Activated CD8-positive, alpha-beta memory T cell treated with anti-CD3 and anti-CD28 coated beads for 1 hour (primary cell): ENCODE data around the gene DNAH6.

ENCODE experiments used
- DNase-seq, 2 donors: peaks; one replicate each; pipeline ENCODE4 v3.0.0-alpha.2; 2020; ENCODE audit warnings: low read depth in 1 of 2; ENCODE audit errors: extremely low read depth in 1 of 2

The DNAH6 gene

DNA sequence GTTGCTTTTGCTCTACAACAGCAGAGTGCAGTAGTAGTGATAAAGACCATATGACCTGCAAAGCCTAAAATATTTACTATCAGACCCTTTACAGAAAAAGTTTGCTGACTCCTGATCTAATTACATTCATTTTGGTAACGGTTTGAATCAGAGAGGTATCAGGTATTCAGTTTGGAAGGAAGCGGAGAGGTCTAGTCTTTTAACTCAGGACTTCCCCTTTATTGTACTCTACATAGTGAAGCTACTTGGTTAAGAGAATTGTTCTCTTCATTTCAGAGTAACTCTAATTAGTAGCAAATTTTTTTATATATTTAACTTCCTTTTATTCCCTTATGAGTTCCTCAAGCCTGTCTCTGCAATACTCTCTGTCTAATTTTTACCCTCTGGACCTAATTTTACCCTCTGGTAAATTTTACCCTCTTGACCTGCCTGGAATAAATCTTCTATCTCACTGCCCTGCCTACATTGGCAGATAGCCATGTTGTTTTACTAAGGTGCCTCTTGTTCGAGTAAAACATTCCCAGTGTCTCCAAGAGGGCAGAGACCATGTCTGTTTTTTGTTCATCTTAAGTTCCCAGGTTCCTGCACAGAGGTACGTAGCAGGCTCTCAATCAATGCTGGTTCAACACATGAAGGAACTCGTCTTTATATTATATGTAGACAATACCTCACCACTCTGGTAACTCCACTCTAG is 170.6 kb downstream of the DNAH6 start:
- no peak for DNase-seq

DNA sequence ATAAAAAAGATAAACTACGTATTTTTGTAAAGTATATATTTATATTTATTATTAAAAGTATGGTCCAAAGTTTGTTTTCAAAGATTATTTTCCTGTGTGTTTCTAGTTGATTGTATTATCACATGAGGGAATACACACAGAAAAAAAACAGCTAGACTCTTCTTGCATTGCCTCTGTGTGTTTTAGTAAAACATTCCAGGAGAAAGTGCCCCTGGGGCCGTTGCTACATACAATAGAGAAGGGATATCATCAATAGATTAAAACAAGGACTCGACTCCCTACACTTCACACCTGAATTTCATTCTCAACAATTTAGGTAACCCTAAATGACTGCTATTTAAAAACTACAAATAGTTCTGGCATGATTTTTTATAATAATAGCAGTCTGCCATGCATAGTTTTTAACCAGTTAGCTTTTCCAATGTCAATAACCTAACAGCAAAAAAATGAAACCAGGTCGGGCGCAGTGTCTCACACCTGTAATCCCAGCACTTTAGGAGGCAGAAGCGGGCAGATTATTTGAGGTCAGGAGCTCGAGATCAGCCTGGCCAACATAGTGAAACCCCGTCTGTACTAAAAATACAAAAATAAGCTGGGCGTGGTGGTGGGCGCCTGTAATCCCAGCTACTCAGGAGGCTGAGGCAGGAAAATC is 171.3 kb downstream of the DNAH6 start:
- no peak for DNase-seq

DNA sequence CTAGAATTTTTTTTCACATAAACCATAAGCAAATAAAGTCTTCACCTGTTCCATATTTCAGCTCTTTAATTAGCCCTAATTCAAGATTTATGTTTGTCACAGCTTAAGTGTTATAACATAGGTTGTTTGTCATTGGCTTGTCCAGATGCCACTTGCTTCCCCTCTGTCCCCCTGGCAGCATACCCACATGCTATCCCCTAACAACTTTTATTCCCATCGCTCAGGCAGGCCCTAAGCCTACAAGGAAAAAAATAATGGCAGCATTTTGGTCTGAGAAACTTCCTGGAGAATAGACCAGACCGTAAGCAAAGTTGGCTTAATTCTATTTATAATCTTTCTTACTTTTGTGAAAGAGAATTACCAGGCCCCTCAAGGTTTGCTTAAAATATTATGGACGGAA is 173.9 kb downstream of the DNAH6 start:
- no peak for DNase-seq

DNA sequence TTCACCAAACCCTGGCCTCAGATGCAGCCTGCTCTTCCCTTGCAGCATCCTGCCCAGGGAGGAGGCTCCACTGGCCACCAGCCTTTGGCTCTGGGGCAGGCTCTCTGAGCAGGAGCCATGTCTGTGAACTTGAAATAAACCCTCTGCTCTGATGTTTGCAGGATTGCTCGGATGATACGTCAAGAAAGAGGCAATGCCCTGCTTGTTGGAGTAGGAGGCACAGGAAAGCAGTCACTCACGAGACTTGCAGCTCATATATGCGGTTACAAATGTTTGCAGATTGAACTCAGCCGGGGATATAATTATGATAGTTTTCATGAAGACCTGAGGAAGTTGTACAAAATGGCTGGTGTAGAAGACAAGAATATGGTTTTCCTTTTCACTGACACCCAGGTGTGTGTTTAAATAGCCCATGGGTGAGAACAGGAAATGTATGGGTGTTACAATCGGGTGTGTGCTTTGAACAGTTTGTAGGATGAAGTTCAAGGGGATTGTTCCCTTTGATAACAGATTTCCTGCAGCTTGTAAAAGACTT is 177.9 kb downstream of the DNAH6 start:
- DNase-seq: no peak

DNA sequence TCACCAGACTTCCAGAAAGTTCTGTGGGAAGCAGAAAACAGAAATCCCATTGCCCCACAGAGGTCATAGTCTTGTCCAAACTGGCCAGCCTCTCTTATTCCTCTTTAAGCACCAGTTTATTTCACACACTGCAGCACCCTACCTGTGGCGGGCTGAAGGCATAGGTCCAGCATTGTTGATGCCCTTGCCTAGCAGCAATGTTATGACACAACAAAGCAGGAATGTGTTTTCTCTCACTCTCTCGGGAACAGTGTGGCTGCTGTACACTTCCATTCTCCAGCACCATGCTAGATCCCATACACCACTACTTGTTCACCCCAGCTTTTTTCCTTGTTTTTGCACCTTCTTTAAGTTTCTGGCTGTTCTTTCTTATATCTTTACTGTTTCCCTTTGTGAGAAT is 181.6 kb downstream of the DNAH6 start:
- DNase-seq: no peak

DNA sequence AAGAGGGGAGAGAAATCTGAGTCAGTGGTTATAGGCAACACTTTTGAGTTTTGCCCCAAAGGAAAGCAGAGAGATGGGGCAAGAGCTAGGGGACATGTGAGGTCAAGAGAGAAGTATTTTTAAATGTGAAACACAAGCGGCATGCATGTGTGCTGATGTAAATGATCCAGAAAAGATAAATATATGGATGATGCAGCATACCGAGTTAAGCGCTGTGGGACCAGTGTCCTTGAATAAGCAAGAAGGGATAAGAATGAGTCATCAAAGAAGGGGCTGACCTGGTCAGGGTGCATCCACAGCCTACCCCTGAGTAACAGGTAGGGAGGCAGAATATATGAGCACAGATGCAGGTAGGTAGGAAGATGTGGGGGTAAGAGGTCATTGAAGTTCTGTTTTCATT is 183.7 kb downstream of the DNAH6 start:
- DNase-seq: no peak

DNA sequence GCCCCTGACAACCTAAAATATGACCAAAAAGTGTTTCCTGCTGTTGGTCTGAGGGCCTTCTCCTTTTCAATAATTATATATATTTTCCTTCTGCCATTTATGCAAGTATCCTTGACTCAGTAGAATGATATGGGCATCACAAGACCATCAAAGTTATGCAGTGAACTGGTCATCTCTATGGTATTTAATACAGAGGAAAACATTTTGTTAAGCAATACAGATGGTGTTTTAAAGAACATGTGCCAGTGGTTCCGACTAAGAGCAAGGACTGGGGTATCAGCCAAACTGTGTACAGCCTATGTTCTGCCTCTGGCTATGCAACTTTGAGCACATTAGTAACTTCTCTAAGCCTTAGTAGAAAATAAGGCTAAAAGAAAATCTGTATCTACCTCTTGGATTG is 185.6 kb downstream of the DNAH6 start:
- no peak for DNase-seq

DNA sequence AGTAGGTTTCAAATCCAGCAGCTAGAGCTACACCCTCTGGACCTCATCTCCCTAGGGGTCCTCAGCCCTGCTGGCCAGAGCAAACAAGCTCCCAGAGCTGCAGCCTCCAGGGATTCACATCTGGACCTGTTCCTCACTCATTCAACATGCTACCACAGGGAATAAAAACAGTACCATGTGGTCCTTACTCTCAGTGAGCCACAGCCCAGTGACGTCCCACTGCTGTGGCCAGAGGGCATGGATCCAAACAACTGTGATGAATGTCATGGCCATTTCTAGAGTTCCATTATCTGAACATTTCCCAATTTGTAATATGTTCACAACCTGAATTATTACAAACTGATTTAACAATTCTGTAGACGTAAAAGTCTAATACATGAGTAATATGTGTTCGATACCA is 186.6 kb downstream of the DNAH6 start:
- no peak for DNase-seq

DNA sequence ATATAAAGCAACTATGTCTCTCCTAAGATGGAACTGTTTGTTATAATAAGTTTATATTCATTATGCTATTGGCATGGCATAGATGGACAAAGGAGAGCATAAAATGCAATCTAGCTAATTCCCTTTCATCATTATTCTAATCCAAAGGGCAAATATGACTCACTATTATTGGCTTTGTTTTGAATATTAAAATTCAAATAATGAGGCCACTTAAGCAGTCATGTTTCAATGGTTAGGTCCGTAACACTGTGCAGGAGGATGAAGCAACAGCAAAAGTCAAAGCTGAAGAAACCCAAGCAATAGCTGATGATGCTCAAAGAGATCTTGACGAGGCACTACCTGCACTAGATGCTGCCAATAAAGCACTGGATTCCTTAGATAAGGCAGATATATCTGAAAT is 187.5 kb downstream of the DNAH6 start:
- DNase-seq: no peak

DNA sequence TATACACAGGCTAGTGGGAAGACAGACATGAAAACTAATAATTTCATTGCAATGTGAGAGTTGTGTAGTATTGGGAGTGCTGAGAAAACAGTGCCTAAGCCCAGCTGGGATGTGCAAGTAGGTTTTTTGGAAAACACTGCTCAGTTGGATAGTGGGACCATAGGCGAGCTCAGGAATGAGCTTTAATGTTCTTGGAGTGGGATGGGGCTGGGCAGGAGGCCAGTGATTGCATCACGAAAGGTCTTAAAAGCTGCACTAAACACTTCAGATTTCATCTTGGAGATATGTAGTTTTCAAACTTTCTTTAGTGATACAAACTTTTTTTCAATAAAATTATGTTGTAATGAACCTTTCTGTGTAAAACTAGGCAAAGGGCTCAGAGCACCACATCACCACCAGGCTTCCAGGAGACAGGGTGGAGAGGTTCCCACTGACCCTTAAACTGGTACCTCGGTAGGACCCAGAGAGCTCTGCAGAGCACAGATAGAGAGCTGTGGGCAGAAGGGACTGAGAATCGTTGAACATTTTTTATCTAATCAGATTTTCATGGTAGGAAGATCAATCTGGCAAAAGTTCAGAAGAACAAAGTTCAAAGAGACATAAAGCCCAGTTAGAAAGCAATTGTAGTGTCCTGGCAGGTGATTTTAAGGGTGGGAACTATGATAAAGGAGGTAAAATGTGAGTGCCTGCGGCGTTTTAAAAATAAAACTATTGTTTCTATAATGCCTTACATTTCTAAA is 188.4 kb downstream of the DNAH6 start:
- no peak for DNase-seq

DNA sequence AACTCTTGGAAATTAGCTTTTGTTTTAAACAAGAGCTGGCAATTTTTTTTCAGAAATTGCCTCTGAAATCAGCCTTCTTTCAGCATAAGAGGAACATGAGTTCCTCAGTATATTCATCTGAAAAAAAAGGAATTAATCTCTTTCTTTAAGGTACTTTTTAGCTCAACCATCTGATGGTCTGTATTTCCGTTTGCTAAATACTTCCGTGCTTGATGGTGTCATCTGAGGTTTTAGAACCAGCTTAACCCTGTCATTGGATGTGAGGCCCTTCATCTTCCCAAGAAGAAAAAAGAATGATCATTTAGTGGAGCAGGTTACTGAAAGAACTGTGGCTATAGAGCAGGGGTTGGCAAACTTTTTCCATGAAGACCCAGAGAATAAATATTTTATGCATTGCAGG is 189.6 kb downstream of the DNAH6 start:
- DNase-seq: no peak

DNA sequence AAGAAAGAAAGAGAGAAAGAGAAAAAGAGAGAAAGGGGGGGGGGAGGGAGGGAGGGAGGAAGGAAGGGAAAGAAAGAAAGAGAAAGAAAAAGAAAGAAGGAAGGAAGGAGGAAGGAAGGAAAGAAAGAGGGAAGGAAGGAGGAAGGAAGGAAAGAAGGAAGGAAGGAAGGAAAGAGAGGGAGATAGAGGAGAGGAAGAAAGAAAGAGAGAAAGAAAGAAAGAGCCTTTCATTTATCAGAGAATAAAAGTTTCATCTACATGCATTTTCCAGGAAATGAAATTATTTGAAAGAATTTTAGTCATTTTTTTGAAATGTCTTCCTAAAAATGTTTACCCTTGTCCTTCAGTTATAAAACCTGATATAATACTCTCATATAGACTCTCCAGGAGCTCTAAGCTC is 192.1 kb downstream of the DNAH6 start:
- DNase-seq: no peak

DNA sequence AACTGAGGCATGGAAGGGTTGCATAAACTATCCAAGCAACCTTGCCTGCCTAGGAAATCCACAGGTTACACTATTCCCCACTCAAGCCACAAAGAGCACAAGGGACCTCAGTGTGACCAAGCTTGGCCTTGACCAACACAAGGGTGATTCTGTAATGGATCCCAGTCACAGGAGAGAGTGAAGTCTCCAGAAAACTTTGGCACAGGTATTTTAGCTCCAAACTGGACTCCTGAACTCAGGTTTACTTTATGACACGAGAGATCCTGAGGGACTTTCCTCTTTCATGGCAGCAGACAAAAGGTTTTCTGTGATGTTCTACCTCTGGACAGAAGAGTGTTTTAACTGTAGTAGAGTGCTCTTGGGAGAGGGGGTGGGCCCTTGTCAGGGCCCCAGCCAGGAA is 195.4 kb downstream of the DNAH6 start:
- no peak for DNase-seq

DNA sequence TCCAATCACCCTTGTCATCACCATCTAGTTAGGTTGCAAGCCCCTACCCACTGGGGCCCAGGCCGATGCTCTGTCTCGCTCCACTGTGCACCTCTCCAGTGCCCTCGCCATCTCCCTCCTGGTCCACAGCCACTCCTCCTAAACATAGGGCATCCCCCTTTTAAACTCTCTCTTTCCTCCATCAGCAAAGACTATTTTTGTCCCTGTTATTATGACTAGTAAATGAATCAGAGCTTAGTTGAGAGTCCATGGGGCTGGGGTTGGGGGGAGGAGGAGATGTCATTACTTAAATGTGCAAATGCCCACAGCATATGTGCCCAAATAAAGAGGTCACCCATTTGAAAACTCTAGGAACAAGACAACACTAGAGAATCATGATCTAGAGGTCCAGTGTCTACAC is 197.1 kb downstream of the DNAH6 start:
- no peak for DNase-seq

DNA sequence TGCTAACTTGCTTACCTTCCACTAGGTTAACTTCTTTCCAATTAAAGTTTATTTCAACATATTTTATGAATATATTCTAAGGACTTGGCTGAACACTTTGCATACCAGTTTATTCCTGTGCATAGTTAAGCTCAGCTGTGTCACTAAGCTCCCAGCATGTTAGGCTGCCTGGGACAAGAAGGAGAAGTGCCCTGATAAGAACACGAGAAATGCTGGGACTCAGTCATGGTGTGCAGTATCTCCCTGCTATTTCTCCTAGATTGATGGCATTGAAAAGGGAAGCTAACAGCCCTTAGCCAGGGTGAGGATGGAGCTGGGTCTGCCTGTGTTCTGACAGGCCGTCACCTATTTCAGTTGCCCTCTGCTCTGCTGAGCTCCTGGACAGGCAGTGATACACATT is 200.3 kb downstream of the DNAH6 start:
- DNase-seq: no peak

DNA sequence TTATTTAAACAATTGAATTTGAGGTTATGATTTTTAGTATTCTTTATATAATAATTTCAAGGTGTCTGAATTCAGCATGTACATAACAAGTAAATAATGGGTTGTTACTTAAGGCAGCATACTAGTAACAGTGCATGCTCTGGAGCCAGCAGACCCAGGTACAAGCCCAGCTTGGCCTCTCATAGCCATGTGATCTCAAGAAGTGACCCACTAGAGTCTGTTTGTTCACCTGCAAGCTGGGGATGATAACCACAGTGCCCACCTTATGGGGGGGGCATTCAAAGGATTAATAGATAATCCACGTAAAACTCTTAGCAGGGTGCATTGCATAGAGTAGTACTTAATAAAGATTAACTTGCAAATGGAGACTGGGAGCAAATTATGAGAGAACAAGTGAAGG is 201.0 kb downstream of the DNAH6 start:
- DNase-seq: no peak

DNA sequence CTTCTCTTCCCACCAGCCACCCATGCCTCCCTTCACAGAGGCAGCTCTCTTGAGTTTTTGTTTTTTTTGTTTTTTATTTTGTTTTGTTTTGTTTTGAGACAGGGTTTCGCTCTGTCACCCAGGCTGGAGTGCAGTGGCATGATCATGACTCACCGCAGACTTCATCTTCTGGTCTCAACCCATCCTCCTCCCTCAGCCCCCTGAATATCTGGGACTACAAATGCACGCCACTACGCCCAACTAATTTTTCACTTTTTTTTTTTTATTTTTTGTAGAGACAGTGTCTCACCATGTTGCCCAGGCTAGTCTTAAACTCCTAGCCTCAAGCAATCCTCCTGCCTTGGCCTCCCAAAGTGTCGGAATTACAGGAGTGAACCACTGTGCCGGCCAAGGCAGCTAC is 203.1 kb downstream of the DNAH6 start:
- no peak for DNase-seq

DNA sequence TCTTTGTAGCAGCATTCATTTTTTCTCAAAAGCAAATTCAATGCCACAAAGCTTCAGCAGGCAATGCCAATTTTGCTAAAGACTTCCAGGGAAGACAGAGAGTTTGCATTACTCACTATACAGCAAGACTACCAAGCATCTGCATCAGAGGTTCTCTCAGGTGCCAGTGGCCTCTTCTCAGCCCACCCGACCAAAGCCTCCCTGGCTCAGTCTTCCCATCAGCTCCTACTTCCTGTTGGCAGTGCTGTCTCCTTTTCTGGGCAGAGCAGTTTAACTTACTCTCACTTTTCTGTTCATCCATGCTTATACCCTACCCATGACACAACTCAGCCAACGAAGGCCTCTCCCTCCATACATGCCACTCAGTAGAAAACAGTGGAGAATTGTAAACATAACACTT is 207.5 kb downstream of the DNAH6 start:
- DNase-seq: no peak

DNA sequence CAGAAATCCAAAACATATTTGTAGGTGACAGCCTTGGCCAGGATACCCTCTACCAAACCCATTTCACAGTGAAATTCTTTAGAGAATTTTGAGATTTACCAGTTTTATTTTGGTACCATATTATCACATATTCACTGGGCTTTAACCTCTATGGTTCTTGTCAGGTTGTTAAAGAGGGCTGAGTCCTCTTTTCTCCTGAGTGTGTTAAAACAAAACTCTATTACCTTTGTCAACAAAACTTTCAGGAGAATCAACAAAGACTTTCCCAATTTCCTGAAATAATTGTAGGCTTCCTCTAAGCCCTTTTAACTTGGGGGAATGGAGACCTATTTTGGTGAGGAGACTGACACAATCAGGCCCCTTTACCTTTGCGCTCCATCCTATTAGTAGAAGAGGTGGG is 209.4 kb downstream of the DNAH6 start:
- DNase-seq: no peak

DNA sequence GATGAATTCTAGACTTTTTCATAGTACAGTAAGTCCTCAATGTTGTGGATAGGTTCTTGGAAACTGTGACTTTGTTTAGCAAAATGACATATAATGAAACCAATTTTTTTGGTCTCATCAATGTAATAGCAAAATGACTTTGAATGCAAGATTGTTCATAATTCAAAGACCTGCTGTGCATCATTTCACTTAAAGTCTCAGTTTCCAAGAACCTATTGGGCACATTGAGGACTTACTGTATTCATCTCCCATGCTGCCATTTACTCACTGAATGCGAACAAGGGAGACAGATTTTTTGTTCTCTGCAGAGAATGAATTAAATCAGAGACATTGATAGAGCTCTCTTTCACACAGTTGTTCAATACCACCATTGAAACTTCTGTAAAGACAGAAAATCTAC is 211.0 kb downstream of the DNAH6 start:
- DNase-seq: no peak

DNA sequence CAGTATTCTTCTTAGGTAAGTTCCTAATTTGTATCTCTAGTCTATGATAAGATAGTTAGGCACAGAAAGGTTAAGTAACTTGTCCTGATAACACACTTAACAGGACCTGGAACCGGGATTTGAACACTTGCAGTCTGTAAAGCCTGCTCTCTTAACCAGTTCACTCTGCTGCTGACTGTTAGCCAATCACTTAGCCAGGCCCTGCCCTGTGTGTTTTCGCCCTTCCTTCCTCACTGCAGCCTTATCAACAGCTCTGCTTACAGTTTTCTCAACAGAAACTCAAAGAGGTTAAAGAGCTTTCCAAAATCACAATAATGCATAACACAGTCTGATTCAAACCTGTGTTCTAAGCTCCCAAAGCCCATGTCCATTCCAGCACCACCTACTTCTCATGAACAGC is 212.9 kb downstream of the DNAH6 start:
- no peak for DNase-seq

DNA sequence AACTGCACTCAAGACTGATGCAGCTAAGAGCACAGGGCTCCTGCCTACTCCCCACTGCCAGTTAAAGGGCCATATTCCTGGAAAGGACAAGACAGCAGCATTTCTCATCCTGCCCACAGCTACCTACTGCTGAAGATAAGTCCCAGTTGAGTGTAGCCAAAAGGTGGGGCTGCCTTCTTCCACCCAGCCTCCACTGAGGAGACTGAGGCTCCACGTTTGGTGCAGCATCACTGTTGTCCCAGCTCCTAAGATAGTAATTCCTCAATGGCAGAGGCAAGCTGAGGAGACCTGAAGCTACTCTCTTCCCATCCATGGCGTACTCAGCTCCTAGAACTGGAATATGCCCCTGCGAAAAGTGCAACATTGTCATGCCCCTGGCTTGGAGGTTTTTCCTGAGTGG is 214.9 kb downstream of the DNAH6 start:
- DNase-seq: no peak
